K562 (cell line): ENCODE measurements around the gene UGT8. TPM values are rescaled to one million over a fixed set of nuclear protein-coding genes. Genes with fewer than 3 reads are reported as not detected.

Source experiments
- ATAC-seq: fragments of 200-7000 bp; cut with Tn5 transposase; 3 replicates; pipeline ENCODE4 v1.9.1; 2020; ENCODE audit warnings: moderate library complexity
- BruUV-seq: library from RNA; stranded (reverse); fragments of 400-500 nt; replicated peaks from 2 replicates; lab custom pipeline; 2021; lab: Mats Ljungman, UMichigan
- CTCF ChIA-PET: fragments of 300-600 bp; formaldehyde crosslinking; extraction: SDS; loops from one replicate; lab custom pipeline; 2021; ENCODE audit warnings: low intra/inter-chr PET ratio; lab: Yijun Ruan, JAX
- POLR2A ChIA-PET: fragments of 300-600, 350-650 bp; sonication (Branson Sonifier 250); formaldehyde crosslinking; extraction: SDS; loops from one replicate; lab custom pipeline; 2021; ENCODE audit warnings: antibody characterized with exemption, inconsistent platforms; lab: Yijun Ruan, JAX
- DNase-seq, 4 experiments: peaks; one replicate each; pipeline versions ENCODE4 v3.0.0 to v3.0.0-alpha.2; 2011 to 2018; ENCODE audit warnings: low spot score in 3 of 4, mixed read lengths in 3 of 4; ENCODE audit errors: extremely low read depth in 1 of 4
- FAIRE-seq: peaks from 2 replicates; lab custom pipeline; 2011; peaks lifted over from hg19 to GRCh38; lab: Jason Lieb, UNC
- H2AFZ ChIP-seq: 2 replicates; pipeline ENCODE4 v1.6.0; 2011; ENCODE audit warnings: low read depth, low read length, control low read depth, inconsistent platforms
- H3K27ac ChIP-seq: fragments of 200-600 bp; 3 replicates; pipeline ENCODE4 v1.8.0; 2011; ENCODE audit warnings: low read depth, mild to moderate bottlenecking, control low read depth, inconsistent platforms, low read length, moderate library complexity, mixed read lengths; ENCODE audit errors: extremely low read depth
- H3K27me3 ChIP-seq, 2 experiments: fragments of 300-600 bp in 1 of 2; 2 replicates in 1 of 2; 3 replicates in 1 of 2; pipeline versions ENCODE4 v1.6.0 to v1.8.0; 2011; ENCODE audit warnings: inconsistent platforms in 2 of 2, low read length in 2 of 2, mild to moderate bottlenecking in 1 of 2, mixed read lengths in 1 of 2, moderate library complexity in 1 of 2; ENCODE audit not compliant: control insufficient read depth in 2 of 2, insufficient read depth in 2 of 2
- H3K36me3 ChIP-seq: fragments of 300-600 bp; 3 replicates; pipeline ENCODE4 v1.8.0; 2011; ENCODE audit warnings: mild to moderate bottlenecking, low read length, inconsistent platforms; ENCODE audit not compliant: control insufficient read depth, insufficient read depth
- H3K4me1 ChIP-seq, 2 experiments: fragments of 200-600 bp in 1 of 2; replicated peaks in 1 of 2; 2 replicates in 1 of 2; 3 replicates in 1 of 2; pipeline versions ENCODE4 v1.5.1 to v1.8.0; 2011; ENCODE audit warnings: inconsistent platforms in 2 of 2, low read length in 2 of 2, mild to moderate bottlenecking in 1 of 2, mixed read lengths in 1 of 2, moderate library complexity in 1 of 2; ENCODE audit not compliant: control insufficient read depth in 2 of 2, insufficient read depth in 2 of 2
- H3K4me2 ChIP-seq: 2 replicates; pipeline ENCODE4 v1.6.1; 2011; ENCODE audit warnings: low read length, control low read depth, inconsistent platforms, mixed read lengths; ENCODE audit not compliant: insufficient read depth
- H3K4me3 ChIP-seq: fragments of 200-600 bp; sonication (generic), shearing (Covaris generic); 2 replicates; pipeline ENCODE4 v1.5.1; 2016; ENCODE audit warnings: control low read depth, inconsistent platforms
- H3K79me2 ChIP-seq: fragments of 200-600 bp; 3 replicates; pipeline ENCODE4 v1.8.0; 2011; ENCODE audit warnings: low read length, inconsistent platforms; ENCODE audit not compliant: control insufficient read depth, insufficient read depth
- H3K9ac ChIP-seq, 2 experiments: 2 replicates each; pipeline versions ENCODE4 v1.6.0 to v1.6.1; 2011; ENCODE audit warnings: low read depth in 2 of 2, low read length in 2 of 2, control low read depth in 1 of 2, inconsistent platforms in 1 of 2, mild to moderate bottlenecking in 1 of 2, mixed read lengths in 1 of 2; ENCODE audit not compliant: insufficient read depth in 1 of 2
- H3K9me1 ChIP-seq: one replicate; pipeline ENCODE4 v1.6.0; 2011; ENCODE audit warnings: inconsistent platforms, mild to moderate bottlenecking, low read length, moderate library complexity; ENCODE audit not compliant: control insufficient read depth, insufficient read depth
- H3K9me3 ChIP-seq: replicated peaks from 2 replicates; pipeline ENCODE4 v1.5.1; 2011; ENCODE audit warnings: low read depth, low read length, inconsistent platforms; ENCODE audit not compliant: control insufficient read depth, insufficient read depth
- H4K20me1 ChIP-seq: replicated peaks from 2 replicates; pipeline ENCODE4 v1.6.1; 2011; ENCODE audit warnings: low read length, inconsistent platforms, mixed read lengths; ENCODE audit not compliant: control insufficient read depth, insufficient read depth
- CREB3 ChIP-seq: fragments of 450-650 bp; conservative IDR thresholded peaks from 2 replicates; pipeline ENCODE4 v1.6.1; 2016; ENCODE audit warnings: missing genetic modification characterization, low read depth, mild to moderate bottlenecking, missing compliant biosample characterization, moderate library complexity
- HEY1 ChIP-seq: fragments of 250-450 bp; sonication (Bioruptor Pico); IDR thresholded peaks from 2 replicates; pipeline ENCODE4 v1.5.0; 2020; ENCODE audit warnings: mild to moderate bottlenecking, moderate library complexity, borderline replicate concordance
- ILF3 ChIP-seq: fragments of 450-650 bp; IDR thresholded peaks from 2 replicates; pipeline ENCODE4 v1.6.1; 2018; ENCODE audit warnings: antibody characterized with exemption, mild to moderate bottlenecking, moderate library complexity, borderline replicate concordance
- MGA ChIP-seq: fragments of 450-650 bp; IDR thresholded peaks from 2 replicates; pipeline ENCODE4 v1.6.1; 2016; ENCODE audit warnings: mild to moderate bottlenecking, moderate library complexity
- PCBP1 ChIP-seq: fragments of 200-400 bp; formaldehyde crosslinking; IDR thresholded peaks from 2 replicates; pipeline ENCODE4 v1.6.1; 2018; ENCODE audit warnings: mild to moderate bottlenecking, low read depth, low read length; ENCODE audit not compliant: poor library complexity, severe bottlenecking
- SIN3A ChIP-seq, 2 experiments: fragments of 150-350 bp in 1 of 2; IDR thresholded peaks; 2 replicates each; pipeline ENCODE4 v1.6.1; 2011 to 2016; ENCODE audit warnings: borderline replicate concordance in 2 of 2, low read depth in 2 of 2, low read length in 2 of 2, mild to moderate bottlenecking in 2 of 2, moderate library complexity in 2 of 2; ENCODE audit not compliant: control insufficient read depth in 1 of 2
- TARDBP ChIP-seq: fragments of 450-650 bp; IDR thresholded peaks from 2 replicates; pipeline ENCODE4 v1.6.1; 2016
- WGBS: fragments of 100-300 bp; shearing (Covaris generic); methylation state at CpG from one replicate; pipeline ENCODE4 v1.1.6; 2016; ENCODE audit warnings: low coverage, mixed read lengths; ENCODE audit not compliant: insufficient coverage; ENCODE audit errors: missing lambda C conversion rate; 5-methylcytosine and 5-hydroxymethylcytosine counted together
- in situ Hi-C: fragments of 300-500 bp; cut with MboI; formaldehyde crosslinking; loops from 4 replicates; pipeline ENCODE4 v1.15.0; 2018; ENCODE audit warnings: inconsistent platforms, mixed read lengths
- intact Hi-C: fragments of 100-400 bp; cut with micrococcal nuclease; formaldehyde crosslinking; loops from 2 replicates; pipeline ENCODE4 v1.14.2; 2022
- polyA plus RNA-seq, 8 experiments: library from polyadenylated mRNA; depleted of rRNA in 4 of 8; stranded (reverse) in 5 of 8; unstranded in 3 of 8; fragments of >200 nt; fragmentation: Nextera tagmentation in 2 of 8; fragmentation: Illumina TruSeq in 1 of 8; extraction: Ambion mirVana in 2 of 8; extraction: Trizol in 1 of 8; gene quantifications; 2 replicates each; pipeline versions ENCODE4 v1.2.1 to v1.2.3, GENCODE V29; 2011 to 2014; ENCODE audit warnings: inconsistent platforms in 1 of 8, missing spikeins in 1 of 8
- total RNA-seq, 7 experiments: library from RNA; depleted of rRNA in 6 of 7; stranded (reverse); fragments of >200 nt in 6 of 7; fragmentation: Illumina TruSeq in 2 of 7; extraction: Trizol in 2 of 7; gene quantifications; 2 replicates each; pipeline versions ENCODE4 v1.2.1 to v1.2.3, GENCODE V29; 2011 to 2021; ENCODE audit warnings: low replicate concordance in 1 of 7

Gene UGT8
- total and polyA plus RNA-seq, 9 of the 15 experiments (the other 6 are each of a cell fraction or from before 2014, with no cell fraction given) = 3.0 to 10.7 (median 6.0) TPM

- H3K27ac ChIP-seq = no peak overlapping the region
- H3K4me1 ChIP-seq = no peaks in the 10 kb centered on the region
- in situ Hi-C loops (no loop called here), intact Hi-C loops (no loop called here)
- DNase-seq (no peak), FAIRE-seq (no peak), ATAC-seq (no peak)
- no peak overlapping the region for H3K4me2 ChIP-seq
- H3K4me3 ChIP-seq = no peak overlapping the region
- BruUV-seq = no TSS peak
- H3K9me3 ChIP-seq = no peaks in the 10 kb centered on the region
- POLR2A ChIA-PET = no interaction called here
- no peaks in the 10 kb centered on the region for H4K20me1 ChIP-seq
- H3K79me2 ChIP-seq = no peaks in the 10 kb centered on the region
- no peaks in the 10 kb centered on the region for H3K27me3 ChIP-seq
- H3K9me1 ChIP-seq = no peaks in the 10 kb centered on the region
- no peak overlapping the region for H3K9ac ChIP-seq
- no peaks in the 10 kb centered on the region for H3K36me3 ChIP-seq
- H2AFZ ChIP-seq = no peak overlapping the region
- CTCF ChIA-PET = no interaction called here
- WGBS = 8% methylated on average over 1 of the region's 1 CpG
- no peak for TF ChIP-seq HEY1 (CRISPR knock-in tag)
- no peak for TF ChIP-seq ILF3
- no peak for TF ChIP-seq MGA
- TF ChIP-seq CREB3 (tag) = no peak
- TF ChIP-seq PCBP1 = no peak
- TF ChIP-seq SIN3A (IDR thresholded peaks at IDR 0.05; ENCODE audit: borderline replicate concordance in 2 of 2, control insufficient read depth in 1 of 2, low read depth in 2 of 2, low read length in 2 of 2) = no peak
- no peak for TF ChIP-seq TARDBP
These were observed 78.9 kb downstream of the UGT8 start for GRCh38 chr4:114677346-114677979.
